Upper lobe of left lung (tissue), 4 donors: ENCODE data around the gene PTGR1.

ENCODE experiments used
- CTCF ChIP-seq, 6 experiments: fragments of 450-650 bp in 4 of 6; fragments of 200-600 bp in 2 of 6; sonication (generic) in 2 of 6; IDR thresholded peaks; one replicate each; pipeline ENCODE4 v1.5.1; 2016 to 2019; ENCODE audit warnings: antibody characterized with exemption in 6 of 6
- EP300 ChIP-seq, 4 donors: sonication (generic); formaldehyde crosslinking; IDR thresholded peaks; one replicate each; pipeline ENCODE4 v1.5.1; 2017; ENCODE audit warnings: antibody characterized with exemption in 4 of 4, control low read depth in 2 of 4
- POLR2A ChIP-seq, 4 donors: fragments of 450-650 bp; IDR thresholded peaks; one replicate each; pipeline ENCODE4 v1.5.1; 2016 to 2017; ENCODE audit warnings: antibody characterized with exemption in 4 of 4, mild to moderate bottlenecking in 2 of 4
- POLR2AphosphoS5 ChIP-seq, 2 donors: sonication (generic); formaldehyde crosslinking; IDR thresholded peaks; one replicate each; pipeline ENCODE4 v1.5.1; 2017; ENCODE audit warnings: antibody characterized with exemption in 2 of 2

- TF ChIP-seq CTCF (IDR thresholded peaks at IDR 0.05) (no peak), POLR2A (IDR thresholded peaks at IDR 0.05) (no peak), POLR2AphosphoS5 (IDR thresholded peaks at IDR 0.05) (no peak), EP300 (IDR thresholded peaks at IDR 0.05) (no peak)
These were observed 31.4 kb upstream of the PTGR1 start for GRCh38 chr9:111630964-111631213.
